Hepatocyte (in vitro differentiated cells): ENCODE results near the gene GPR61. TPM values are rescaled to one million over a fixed set of nuclear protein-coding genes. Genes with fewer than 3 reads are reported as not detected.

Source experiments
- DNase-seq: peaks from one replicate; pipeline ENCODE4 v3.0.0-alpha.2; 2016; ENCODE audit warnings: low spot score
- H2AFZ ChIP-seq: fragments of 200-600 bp; sonication (generic); 2 replicates; pipeline ENCODE4 v1.6.0; 2016; ENCODE audit warnings: antibody characterized with exemption, mild to moderate bottlenecking
- H3K27ac ChIP-seq: fragments of 200-600 bp; sonication (generic); 2 replicates; pipeline ENCODE4 v1.5.1; 2016; ENCODE audit warnings: mild to moderate bottlenecking
- H3K27me3 ChIP-seq: fragments of 200-600 bp; sonication (generic); 2 replicates; pipeline ENCODE4 v1.6.1; 2016
- H3K36me3 ChIP-seq: fragments of 200-600 bp; sonication (generic); replicated peaks from 2 replicates; pipeline ENCODE4 v1.5.1; 2016; ENCODE audit warnings: low read depth; ENCODE audit not compliant: insufficient read depth
- H3K4me1 ChIP-seq: fragments of 200-600 bp; sonication (generic); 2 replicates; pipeline ENCODE4 v1.5.1; 2016; ENCODE audit warnings: mild to moderate bottlenecking, moderate library complexity; ENCODE audit not compliant: insufficient read depth
- H3K4me2 ChIP-seq: fragments of 200-600 bp; sonication (generic); 2 replicates; pipeline ENCODE4 v1.6.0; 2016
- H3K4me3 ChIP-seq: fragments of 200-600 bp; sonication (generic); 2 replicates; pipeline ENCODE4 v1.5.1; 2016; ENCODE audit warnings: mild to moderate bottlenecking
- H3K79me2 ChIP-seq: fragments of 200-600 bp; sonication (generic); 2 replicates; pipeline ENCODE4 v1.6.0; 2017; ENCODE audit warnings: mild to moderate bottlenecking
- H3K9me2 ChIP-seq: fragments of 200-600 bp; sonication (generic); replicated peaks from 2 replicates; pipeline ENCODE4 v1.6.0; 2017; ENCODE audit warnings: mild to moderate bottlenecking; ENCODE audit not compliant: insufficient read depth
- H3K9me3 ChIP-seq: fragments of 200-600 bp; sonication (generic); 2 replicates; pipeline ENCODE4 v1.5.1; 2016; ENCODE audit warnings: low read depth, mild to moderate bottlenecking
- H4K20me1 ChIP-seq: fragments of 200-600 bp; sonication (generic); 2 replicates; pipeline ENCODE4 v1.6.0; 2016; ENCODE audit warnings: mild to moderate bottlenecking; ENCODE audit not compliant: insufficient read depth, poor library complexity, severe bottlenecking
- EZH2 ChIP-seq: fragments of 200-600 bp; sonication (generic); IDR thresholded peaks from 2 replicates; pipeline ENCODE4 v1.6.1; 2016; ENCODE audit warnings: antibody characterized with exemption, mild to moderate bottlenecking, borderline replicate concordance
- EZH2phosphoT487 ChIP-seq: fragments of 200-600 bp; sonication (generic); IDR thresholded peaks from one replicate; pipeline ENCODE4 v1.6.1; 2018; ENCODE audit warnings: antibody characterized with exemption, mild to moderate bottlenecking, low read depth, moderate library complexity; ENCODE audit not compliant: unreplicated experiment, severe bottlenecking
- WGBS: methylation state at CpG from one replicate; pipeline ENCODE4 v1.1.6; 2016; ENCODE audit warnings: low lambda C conversion rate; ENCODE audit errors: missing lambda C conversion rate; 5-methylcytosine and 5-hydroxymethylcytosine counted together
- polyA plus RNA-seq: library from polyadenylated mRNA; unstranded; fragments of >200 nt; fragmentation: Nextera tagmentation; extraction: Ambion mirVana; gene quantifications from 2 replicates; pipeline ENCODE4 v1.2.1, GENCODE V29; 2016
- total RNA-seq: library from RNA; depleted of rRNA; stranded (reverse); fragments of >200 nt; gene quantifications from 2 replicates; pipeline ENCODE4 v1.2.3, GENCODE V29; 2014
- TF ChIP-seq, protein P1 (sequence below): fragments of 200-600 bp; sonication (generic); IDR thresholded peaks from 2 replicates; pipeline ENCODE4 v1.5.1; 2016; ENCODE audit warnings: antibody characterized with exemption, mild to moderate bottlenecking; ENCODE audit not compliant: poor library complexity

The GPR61 gene
- total and polyA plus RNA-seq, 2 experiments from 2014 or later, result 0.50 to 1.1 TPM

DNA sequence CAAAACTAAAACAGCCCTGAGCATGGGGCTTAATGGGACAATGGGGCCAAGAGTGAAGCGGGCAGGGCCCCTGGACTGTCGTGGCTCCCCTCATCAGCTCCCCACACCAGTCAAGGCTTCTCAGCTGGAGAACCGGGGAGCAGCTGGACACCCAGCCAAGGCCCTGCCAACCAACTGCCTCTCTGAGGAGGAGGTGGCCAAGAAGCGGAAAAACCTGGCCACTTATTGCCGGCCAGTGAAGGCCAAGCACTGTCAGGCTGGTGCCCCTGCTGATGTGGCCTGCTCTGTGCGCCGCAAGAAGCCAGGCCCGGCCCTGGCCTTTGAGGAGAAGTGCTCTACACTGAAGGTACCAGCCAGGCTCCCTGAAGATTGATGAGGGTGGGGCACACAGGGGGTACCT is 48.3 kb upstream of the GPR61 start:
- no peak overlapping the region for H3K4me3 ChIP-seq
- no peak for TF ChIP-seq EZH2
- TF ChIP-seq, protein P1, sequence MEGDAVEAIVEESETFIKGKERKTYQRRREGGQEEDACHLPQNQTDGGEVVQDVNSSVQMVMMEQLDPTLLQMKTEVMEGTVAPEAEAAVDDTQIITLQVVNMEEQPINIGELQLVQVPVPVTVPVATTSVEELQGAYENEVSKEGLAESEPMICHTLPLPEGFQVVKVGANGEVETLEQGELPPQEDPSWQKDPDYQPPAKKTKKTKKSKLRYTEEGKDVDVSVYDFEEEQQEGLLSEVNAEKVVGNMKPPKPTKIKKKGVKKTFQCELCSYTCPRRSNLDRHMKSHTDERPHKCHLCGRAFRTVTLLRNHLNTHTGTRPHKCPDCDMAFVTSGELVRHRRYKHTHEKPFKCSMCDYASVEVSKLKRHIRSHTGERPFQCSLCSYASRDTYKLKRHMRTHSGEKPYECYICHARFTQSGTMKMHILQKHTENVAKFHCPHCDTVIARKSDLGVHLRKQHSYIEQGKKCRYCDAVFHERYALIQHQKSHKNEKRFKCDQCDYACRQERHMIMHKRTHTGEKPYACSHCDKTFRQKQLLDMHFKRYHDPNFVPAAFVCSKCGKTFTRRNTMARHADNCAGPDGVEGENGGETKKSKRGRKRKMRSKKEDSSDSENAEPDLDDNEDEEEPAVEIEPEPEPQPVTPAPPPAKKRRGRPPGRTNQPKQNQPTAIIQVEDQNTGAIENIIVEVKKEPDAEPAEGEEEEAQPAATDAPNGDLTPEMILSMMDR, result no peak
- no peak for TF ChIP-seq EZH2phosphoT487
- no peak overlapping the region for H3K27ac ChIP-seq
- H3K79me2 ChIP-seq, result peaks cover 14% of the 10 kb centered on the region
- no peaks in the 10 kb centered on the region for H3K9me3 ChIP-seq
- no peaks in the 10 kb centered on the region for H3K27me3 ChIP-seq
- H2AFZ ChIP-seq, result no peak overlapping the region
- peaks cover 7% of the 10 kb centered on the region for H3K4me1 ChIP-seq
- H4K20me1 ChIP-seq, result no peaks in the 10 kb centered on the region
- no peak overlapping the region for H3K4me2 ChIP-seq
- no peak for DNase-seq
- WGBS, result 90% methylated on average over 8 of the region's 8 CpGs
- no peaks in the 10 kb centered on the region for H3K9me2 ChIP-seq
- H3K36me3 ChIP-seq, result no peaks in the 10 kb centered on the region

DNA sequence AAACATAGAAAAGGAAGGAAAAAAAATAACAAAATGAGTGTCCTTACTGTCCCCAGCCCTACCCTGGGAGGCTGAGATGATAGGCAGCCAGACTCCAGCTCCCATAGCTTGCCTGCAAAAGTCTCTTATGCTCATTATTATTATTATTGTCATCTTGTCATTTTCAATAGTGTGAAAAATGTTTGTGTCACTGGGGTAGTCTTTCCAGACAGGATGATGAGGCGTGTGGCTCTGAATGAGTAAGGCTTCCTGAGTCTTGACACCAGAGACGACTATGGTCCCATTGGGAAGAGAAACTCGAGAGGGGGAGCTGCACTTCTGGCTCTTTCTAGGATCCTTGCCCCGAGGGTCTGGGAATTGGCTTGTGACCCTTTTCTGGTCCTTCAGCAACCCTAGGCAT is 46.9 kb upstream of the GPR61 start:
- WGBS, result 91% methylated on average over 4 of the region's 4 CpGs
- H3K4me2 ChIP-seq, result no peak overlapping the region
- H4K20me1 ChIP-seq, result no peaks in the 10 kb centered on the region
- no peaks in the 10 kb centered on the region for H3K9me3 ChIP-seq
- H3K4me1 ChIP-seq, result peaks cover 7% of the 10 kb centered on the region
- peaks cover 17% of the 10 kb centered on the region for H3K79me2 ChIP-seq
- no peaks in the 10 kb centered on the region for H3K9me2 ChIP-seq
- H2AFZ ChIP-seq, result no peak overlapping the region
- no peak for DNase-seq
- no peaks in the 10 kb centered on the region for H3K36me3 ChIP-seq
- H3K4me3 ChIP-seq, result no peak overlapping the region
- no peak overlapping the region for H3K27ac ChIP-seq
- no peaks in the 10 kb centered on the region for H3K27me3 ChIP-seq
- TF ChIP-seq EZH2phosphoT487 (no peak), EZH2 (no peak)
- TF ChIP-seq, protein P1, result no peak

DNA sequence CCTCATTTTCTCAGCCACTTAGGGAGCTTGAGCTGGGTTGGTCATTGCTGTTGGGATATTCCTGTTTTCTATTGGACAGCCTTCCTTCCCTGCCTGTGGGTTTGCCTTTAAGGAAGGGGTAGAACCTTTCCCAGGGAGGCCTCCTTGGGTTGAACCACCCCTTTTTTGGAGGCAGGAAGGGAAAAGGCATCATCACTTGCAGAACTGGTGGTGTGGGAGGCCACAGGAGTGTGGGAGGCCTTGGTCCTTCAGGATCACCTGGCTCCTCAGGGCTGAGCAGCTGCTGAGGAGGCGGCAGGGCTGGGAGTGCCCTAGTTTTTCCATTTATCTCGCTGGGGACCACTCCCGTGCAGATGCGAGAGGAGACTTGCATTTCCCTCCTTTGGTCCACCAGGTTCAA is 46.4 kb upstream of the GPR61 start:
- Histone ChIP-seq H3K4me2 (peak overlapping the region; percentile 65), H3K4me1 (peaks cover 7% of the 10 kb centered on the region), H3K27me3 (no peaks in the 10 kb centered on the region), H3K9me3 (no peaks in the 10 kb centered on the region), H3K79me2 (peaks cover 17% of the 10 kb centered on the region), H3K27ac (no peak overlapping the region), H3K36me3 (no peaks in the 10 kb centered on the region), H3K9me2 (no peaks in the 10 kb centered on the region), H4K20me1 (no peaks in the 10 kb centered on the region), H3K4me3 (no peak overlapping the region), H2AFZ (peak overlapping the region; percentile 26)
- TF ChIP-seq EZH2, result no peak
- no peak for TF ChIP-seq EZH2phosphoT487
- TF ChIP-seq, protein P1, result no peak
- no peak for DNase-seq
- WGBS, result 77% methylated on average over 4 of the region's 4 CpGs
